GM19455 (cell line): Measurements from ENCODE around the gene ACBD6.

Experiments used
- ATAC-seq: cut with Tn5 transposase; IDR thresholded peaks from one replicate; pipeline ENCODE4 v1.9.1; 2021; ENCODE audit not compliant: unreplicated experiment

Gene ACBD6

GRCh38 chr1:180299479-180300221 is 202.7 kb downstream of the ACBD6 start:
- ATAC-seq: no peak

GRCh38 chr1:180295999-180296398 is 206.4 kb downstream of the ACBD6 start:
- no peak for ATAC-seq

- ATAC-seq: no peak
Observed at GRCh38 chr1:180294711-180295110, 207.7 kb downstream of the ACBD6 start.

- ATAC-seq: no peak
Observed at GRCh38 chr1:180291004-180291403, 211.4 kb downstream of the ACBD6 start.

- ATAC-seq: no peak
Observed at GRCh38 chr1:180290265-180291001, 211.9 kb downstream of the ACBD6 start.

GRCh38 chr1:180288940-180289339 is 213.4 kb downstream of the ACBD6 start:
- ATAC-seq: no peak

- ATAC-seq: no peak
Observed at GRCh38 chr1:180287988-180288705, 214.2 kb downstream of the ACBD6 start.

- ATAC-seq: no peak
Observed at GRCh38 chr1:180286417-180286816, 216.0 kb downstream of the ACBD6 start.

GRCh38 chr1:180283098-180283497 is 219.3 kb downstream of the ACBD6 start:
- ATAC-seq: no peak

- ATAC-seq: no peak
Observed at GRCh38 chr1:180282401-180283044, 219.9 kb downstream of the ACBD6 start.

- no peak for ATAC-seq
Observed at GRCh38 chr1:180281490-180281889, 220.9 kb downstream of the ACBD6 start.

GRCh38 chr1:180280617-180281016 is 221.8 kb downstream of the ACBD6 start:
- no peak for ATAC-seq

- no peak for ATAC-seq
Observed at GRCh38 chr1:180279651-180280050, 222.7 kb downstream of the ACBD6 start.

GRCh38 chr1:180278596-180279395 is 223.6 kb downstream of the ACBD6 start:
- ATAC-seq: no peak

- no peak for ATAC-seq
Observed at GRCh38 chr1:180278194-180278515, 224.2 kb downstream of the ACBD6 start.

- ATAC-seq: no peak
Observed at GRCh38 chr1:180277476-180278193, 224.7 kb downstream of the ACBD6 start.

- no peak for ATAC-seq
Observed at GRCh38 chr1:180275726-180276125, 226.7 kb downstream of the ACBD6 start.

- no peak for ATAC-seq
Observed at GRCh38 chr1:180274221-180274620, 228.2 kb downstream of the ACBD6 start.

GRCh38 chr1:180273066-180273465 is 229.3 kb downstream of the ACBD6 start:
- no peak for ATAC-seq

GRCh38 chr1:180272395-180272794 is 230.0 kb downstream of the ACBD6 start:
- no peak for ATAC-seq
